ENCODE data around the gene VCL. TPM values are rescaled to one million over a fixed set of nuclear protein-coding genes. Genes with fewer than 3 reads are reported as not detected.

Gene VCL
- total RNA-seq, 1 experiment from 2014 or later: 291 TPM

DNA sequence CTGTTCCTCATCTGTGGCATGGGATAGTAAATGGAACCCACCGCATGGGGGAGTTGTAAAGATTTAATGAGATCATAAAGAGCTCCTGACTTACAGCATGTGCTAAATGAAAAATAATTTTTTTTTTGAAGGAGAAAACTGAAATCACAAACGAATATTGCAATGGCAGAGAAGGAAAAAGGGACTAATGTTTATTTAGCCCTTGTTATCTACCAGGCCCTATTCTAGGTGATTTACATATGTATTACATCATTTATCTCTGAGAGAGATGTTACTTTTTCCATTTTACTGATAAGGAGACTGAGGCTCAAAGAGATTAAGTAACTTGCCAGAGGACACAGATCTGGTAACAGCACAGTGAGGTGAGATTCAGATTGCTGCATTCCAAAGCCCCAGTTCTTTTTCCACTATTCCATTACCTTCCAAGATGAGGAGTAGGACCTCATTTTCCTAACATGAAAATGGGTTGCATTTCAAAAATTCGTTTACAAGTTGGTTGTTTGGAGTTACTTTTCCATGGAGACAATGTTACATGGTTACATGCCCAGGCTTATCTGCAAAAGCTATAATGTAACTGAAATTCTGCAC, 28.6 kb downstream of the VCL start:
- H3K4me1 Mint-ChIP-seq: peaks cover 37 to 52% of the 10 kb centered on the region in 2 experiments
- Histone ChIP-seq H3T11ph (ENCODE audit: low read length) (no peak overlapping the region), H3K18ac (ENCODE audit: insufficient read length, low read depth, low read length) (no peak overlapping the region), H2BK20ac (ENCODE audit: low read depth, low read length, poor library complexity, severe bottlenecking) (no peak overlapping the region), H4K8ac (replicated peaks; ENCODE audit: insufficient read length, low read depth, low read length) (no peak overlapping the region), H3K23me2 (ENCODE audit: insufficient read length, low read depth, low read length, poor library complexity, severe bottlenecking) (no peaks in the 10 kb centered on the region), H3K4me1 (ENCODE audit: insufficient read depth, low read length) (peaks cover 9% of the 10 kb centered on the region; the same call in 1 of the 2 replicates), H2BK120ac (ENCODE audit: low read depth, low read length, poor library complexity, severe bottlenecking) (no peak overlapping the region), H2AFZ (ENCODE audit: low read length) (no peak overlapping the region), H3K14ac (ENCODE audit: insufficient read depth, low read length) (no peak overlapping the region), H2BK15ac (ENCODE audit: low read depth, low read length) (no peak overlapping the region), H2BK5ac (ENCODE audit: insufficient read length, low read length) (no peak overlapping the region), H3K27ac (ENCODE audit: insufficient read length, low read depth, low read length) (no peak overlapping the region), H3K79me1 (ENCODE audit: insufficient read depth, low read depth, low read length, poor library complexity, severe bottlenecking) (peaks cover 4% of the 10 kb centered on the region), H3K23ac (ENCODE audit: insufficient read length, low read depth, low read length) (no peak overlapping the region), H3K4me2 (ENCODE audit: insufficient read depth, insufficient read length, low read length) (no peak overlapping the region), H3K27me3 (ENCODE audit: insufficient read depth, low read length) (no peaks in the 10 kb centered on the region), H3K79me2 (ENCODE audit: insufficient read depth, low read length) (peaks cover 31% of the 10 kb centered on the region; the same call in 1 of the 2 replicates), H3K9ac (ENCODE audit: extremely low read depth, insufficient read length, low read length) (no peak overlapping the region), H4K20me1 (ENCODE audit: control insufficient read depth, insufficient read depth, insufficient read length) (no peaks in the 10 kb centered on the region), H4K91ac (ENCODE audit: insufficient read length, low read depth, low read length) (no peak overlapping the region), H3K56ac (ENCODE audit: insufficient read length, low read depth, low read length) (no peak overlapping the region), H2AK5ac (ENCODE audit: insufficient read length, low read length) (no peak overlapping the region), H4K5ac (ENCODE audit: insufficient read length, low read depth, low read length) (no peak overlapping the region), H3K4ac (ENCODE audit: low read depth, low read length) (no peak overlapping the region), H3K9me3 (ENCODE audit: control insufficient read depth, low read depth, low read length) (no peaks in the 10 kb centered on the region), H2BK12ac (ENCODE audit: insufficient read length, low read depth, low read length) (no peak overlapping the region)
- no peak for DNase-seq
- peak overlapping the region; percentile 8 to 41 (median 33); a peak in 3 of 7 replicates for H3K27ac Mint-ChIP-seq
- no peak overlapping the region for H3K4me3 Mint-ChIP-seq
- no peaks in the 10 kb centered on the region for H3K27me3 Mint-ChIP-seq (ENCODE audit: low read depth)
- H3K9me3 Mint-ChIP-seq: no peaks in the 10 kb centered on the region
- TF ChIP-seq, protein P1, sequence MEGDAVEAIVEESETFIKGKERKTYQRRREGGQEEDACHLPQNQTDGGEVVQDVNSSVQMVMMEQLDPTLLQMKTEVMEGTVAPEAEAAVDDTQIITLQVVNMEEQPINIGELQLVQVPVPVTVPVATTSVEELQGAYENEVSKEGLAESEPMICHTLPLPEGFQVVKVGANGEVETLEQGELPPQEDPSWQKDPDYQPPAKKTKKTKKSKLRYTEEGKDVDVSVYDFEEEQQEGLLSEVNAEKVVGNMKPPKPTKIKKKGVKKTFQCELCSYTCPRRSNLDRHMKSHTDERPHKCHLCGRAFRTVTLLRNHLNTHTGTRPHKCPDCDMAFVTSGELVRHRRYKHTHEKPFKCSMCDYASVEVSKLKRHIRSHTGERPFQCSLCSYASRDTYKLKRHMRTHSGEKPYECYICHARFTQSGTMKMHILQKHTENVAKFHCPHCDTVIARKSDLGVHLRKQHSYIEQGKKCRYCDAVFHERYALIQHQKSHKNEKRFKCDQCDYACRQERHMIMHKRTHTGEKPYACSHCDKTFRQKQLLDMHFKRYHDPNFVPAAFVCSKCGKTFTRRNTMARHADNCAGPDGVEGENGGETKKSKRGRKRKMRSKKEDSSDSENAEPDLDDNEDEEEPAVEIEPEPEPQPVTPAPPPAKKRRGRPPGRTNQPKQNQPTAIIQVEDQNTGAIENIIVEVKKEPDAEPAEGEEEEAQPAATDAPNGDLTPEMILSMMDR (conservative IDR thresholded peaks at IDR 0.05): 0 out of 3 replicates have a peak, but pooled peaks have one; percentile 17
- WGBS (ENCODE audit: extremely low coverage, insufficient read length, low lambda C conversion rate): no CpG with 5 or more reads among the region's 3 CpGs
- H3K36me3 Mint-ChIP-seq (ENCODE audit: insufficient read depth in 1 of 3, low read depth in 3 of 3): peaks cover 3 to 31% (median 29%) of the 10 kb centered on the region in 3 experiments; a peak in 5 of 7 replicates

Data from H9 (cell line).